Cerebellar nuclear complex (tissue), 1 donor: ENCODE measurements around the gene PHLDA1.
"Not testable (repeated sequence)": the region's sequence is repeated elsewhere in the genome, so short reads cannot be mapped to it uniquely, and the experiment has no call there.

ENCODE experiments used
- DNase-seq, 2 experiments: peaks; one replicate each; lab custom pipeline; 2025; lab: John Stamatoyannopoulos, UW

Gene PHLDA1

GRCh38 chr12:75984577-75985182, 46.9 kb downstream of the PHLDA1 start:
- no peak for DNase-seq

- not testable (repeated sequence) for DNase-seq
These were observed 47.7 kb downstream of the PHLDA1 start for GRCh38 chr12:75983851-75984250.

- no peak for DNase-seq
These were observed 48.5 kb downstream of the PHLDA1 start for GRCh38 chr12:75982979-75983660.

- no peak for DNase-seq
These were observed 49.4 kb downstream of the PHLDA1 start for GRCh38 chr12:75982169-75982564.

- no peak for DNase-seq
These were observed 50.1 kb downstream of the PHLDA1 start for GRCh38 chr12:75981247-75982168.

GRCh38 chr12:75979181-75979580, 52.4 kb downstream of the PHLDA1 start:
- DNase-seq, result no peak

- DNase-seq, result no peak
These were observed 52.9 kb downstream of the PHLDA1 start for GRCh38 chr12:75978677-75979076.

- DNase-seq, result no peak
These were observed 53.5 kb downstream of the PHLDA1 start for GRCh38 chr12:75977952-75978671.

- DNase-seq, result no peak
These were observed 54.0 kb downstream of the PHLDA1 start for GRCh38 chr12:75977590-75977951.

GRCh38 chr12:75976913-75977312, 54.7 kb downstream of the PHLDA1 start:
- DNase-seq, result no peak

GRCh38 chr12:75976113-75976512, 55.5 kb downstream of the PHLDA1 start:
- no peak for DNase-seq

- DNase-seq, result no peak
These were observed 55.9 kb downstream of the PHLDA1 start for GRCh38 chr12:75975702-75976101.
